HG03103 (cell line): ENCODE results near the gene URB1.
A peak's percentile ranks its signal among the peaks of the same experiment; 100 is the strongest.
"Not testable (repeated sequence)": the region's sequence is repeated elsewhere in the genome, so short reads cannot be mapped to it uniquely, and the experiment has no call there.

Source experiments
- ATAC-seq: cut with Tn5 transposase; IDR thresholded peaks from one replicate; pipeline ENCODE4 v1.9.1; 2021; ENCODE audit warnings: low read depth; ENCODE audit not compliant: unreplicated experiment

The URB1 gene

DNA sequence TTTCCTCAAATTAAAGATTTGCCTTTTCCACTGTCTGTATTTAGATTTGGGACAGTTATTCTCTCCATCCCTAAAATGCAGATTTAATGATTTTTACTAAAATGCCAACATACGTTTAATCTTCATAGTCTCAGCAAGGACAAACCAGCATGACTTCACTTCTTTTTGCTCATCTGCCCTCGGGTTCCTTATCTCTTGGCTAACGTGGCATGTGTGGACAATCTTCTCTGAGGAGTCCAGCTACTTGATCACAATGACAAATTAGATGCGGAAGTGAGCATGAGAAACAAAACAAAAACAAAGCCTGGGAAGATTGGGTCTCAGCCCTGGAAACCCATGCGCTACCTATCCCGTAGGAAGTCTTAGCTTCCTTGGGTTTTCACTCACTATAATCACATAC, 93.1 kb downstream of the URB1 start:
- ATAC-seq: no peak

DNA sequence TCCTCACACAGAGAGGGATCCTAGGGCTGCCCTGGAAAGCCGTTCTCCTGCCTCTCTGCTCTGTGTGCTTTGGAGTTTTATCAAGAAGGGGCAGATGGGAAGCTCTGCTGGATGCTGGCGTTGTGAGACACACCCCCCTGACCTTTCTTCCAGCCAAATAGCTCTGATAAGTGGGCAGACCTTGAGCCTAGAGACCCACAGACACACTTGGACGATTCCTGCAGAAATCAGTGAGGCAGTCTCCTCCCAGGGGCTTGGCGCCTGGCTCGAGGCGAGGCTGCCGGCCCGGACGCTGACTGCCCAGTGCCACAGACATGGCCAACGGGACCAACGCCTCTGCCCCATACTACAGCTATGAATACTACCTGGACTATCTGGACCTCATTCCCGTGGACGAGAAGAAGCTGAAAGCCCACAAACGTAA, 94.1 kb downstream of the URB1 start, which contains the start of gene MRAP:
TSS of gene MRAP (plus strand) at position 198 of the 424 bp plus-strand sequence. CDS start at position 315, 117 bp downstream.
- no peak for ATAC-seq

GRCh38 chr21:32298148-32298559, 94.7 kb downstream of the URB1 start:
- ATAC-seq: no peak

DNA sequence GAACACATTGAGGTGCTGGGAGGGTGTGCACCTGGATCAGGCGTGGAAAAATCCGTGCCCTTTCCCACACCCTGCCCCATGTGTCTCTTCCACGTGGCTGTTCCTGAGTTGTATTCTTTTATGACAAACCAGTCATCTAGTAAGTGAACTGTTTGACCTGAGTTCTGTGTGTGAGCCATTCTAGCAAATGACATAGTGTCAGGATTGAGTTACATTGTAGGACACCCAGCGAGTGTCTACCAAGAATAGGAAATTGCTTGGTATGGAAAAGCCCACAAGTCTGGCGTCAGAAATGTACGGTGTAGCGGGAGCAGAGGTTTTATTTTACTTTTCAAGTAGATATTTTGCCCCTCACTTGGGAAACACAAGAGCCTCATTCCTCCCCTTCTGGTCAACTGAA, 95.4 kb downstream of the URB1 start:
- ATAC-seq: no peak

DNA sequence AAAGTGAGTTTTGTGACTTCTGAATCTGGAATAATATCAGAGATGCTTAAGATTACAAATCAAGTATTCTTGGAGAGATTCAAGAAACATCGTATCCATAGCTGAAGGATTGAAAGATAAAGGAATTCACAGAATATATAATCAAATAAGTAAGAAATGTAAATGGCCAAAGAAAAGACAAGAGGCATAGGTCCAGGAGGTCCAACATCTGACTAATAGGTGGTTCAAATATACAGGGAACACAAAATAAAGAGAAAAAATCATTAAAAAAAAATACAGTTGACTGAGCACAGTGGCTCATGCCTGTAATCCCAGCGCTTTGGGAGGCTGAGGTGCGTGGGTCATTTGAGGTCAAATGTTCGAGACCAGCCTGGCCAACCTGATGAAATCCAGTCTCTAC, 107.3 kb downstream of the URB1 start:
- ATAC-seq: no peak

- no peak for ATAC-seq
Observed at GRCh38 chr21:32282992-32283391, 109.8 kb downstream of the URB1 start.

- ATAC-seq: no peak
Observed at GRCh38 chr21:32281531-32281930, 111.3 kb downstream of the URB1 start.

- no peak for ATAC-seq
Observed at GRCh38 chr21:32279377-32279680, 113.5 kb downstream of the URB1 start.

DNA sequence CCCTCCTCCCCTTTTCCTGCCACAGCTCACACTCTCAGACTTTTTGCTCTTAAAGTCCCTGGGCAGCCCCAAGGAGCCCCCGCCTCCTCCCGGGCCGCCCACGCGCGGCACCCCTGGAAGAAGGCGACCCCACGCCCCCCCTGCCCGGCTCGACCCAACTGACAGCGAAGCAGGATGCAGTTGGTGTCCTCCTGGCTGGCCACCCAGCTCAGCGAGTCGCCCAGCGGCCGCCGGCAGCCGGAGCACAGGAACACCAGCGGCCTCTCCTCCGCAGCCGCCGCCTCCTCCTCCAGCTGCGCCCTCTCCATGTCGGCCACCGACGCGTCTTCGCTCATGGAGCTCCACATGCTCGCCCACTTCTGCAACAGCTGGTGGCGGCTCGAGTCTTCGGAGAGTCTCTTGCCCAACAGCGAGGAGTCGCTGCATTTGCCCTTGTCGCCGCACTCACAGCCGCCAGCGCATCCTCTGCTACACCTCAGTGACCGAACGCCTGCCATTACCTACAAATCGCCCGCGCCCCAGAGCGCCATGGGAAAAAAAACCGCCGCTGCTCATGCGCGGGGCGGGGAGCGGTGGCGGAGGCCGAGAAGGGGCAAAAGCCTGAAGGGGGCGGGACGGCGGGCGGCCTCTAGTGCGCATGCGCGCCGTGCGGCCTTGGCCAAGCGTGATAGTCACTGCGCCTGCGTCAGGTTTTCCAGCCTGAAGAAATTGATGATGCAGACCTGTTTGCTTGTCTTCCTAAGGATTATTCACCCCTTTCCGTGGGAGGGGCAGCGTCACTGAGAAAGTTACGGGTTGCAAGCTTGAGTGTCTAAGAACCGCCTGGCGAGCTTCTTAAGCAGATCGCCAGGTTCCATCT, 114.1 kb downstream of the URB1 start, which contains the start of gene MIS18A:
TSS of gene MIS18A (minus strand) at position 532 of the 859 bp plus-strand sequence. CDS start at position 497, 35 bp downstream.
- peak; percentile 90 for ATAC-seq

DNA sequence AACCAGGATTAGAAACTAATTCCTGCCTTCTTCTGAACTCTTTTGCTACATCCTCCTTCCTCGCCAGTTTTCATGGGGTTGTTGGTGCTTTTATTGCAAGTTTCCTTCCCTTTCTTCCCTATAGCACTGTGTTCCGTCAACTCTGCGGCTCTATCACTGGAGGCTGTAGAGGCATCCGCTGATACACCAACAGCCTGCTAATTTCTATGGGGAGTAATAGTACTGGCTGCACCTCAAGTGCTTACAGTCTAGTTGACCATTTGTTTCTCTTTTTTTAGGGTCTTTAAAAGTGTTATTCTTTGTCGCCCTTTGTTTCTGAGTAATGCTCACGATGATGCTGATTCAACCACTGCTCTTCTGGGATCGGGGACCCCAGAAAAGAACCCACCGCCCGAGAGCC, 114.7 kb downstream of the URB1 start:
- ATAC-seq: no peak

DNA sequence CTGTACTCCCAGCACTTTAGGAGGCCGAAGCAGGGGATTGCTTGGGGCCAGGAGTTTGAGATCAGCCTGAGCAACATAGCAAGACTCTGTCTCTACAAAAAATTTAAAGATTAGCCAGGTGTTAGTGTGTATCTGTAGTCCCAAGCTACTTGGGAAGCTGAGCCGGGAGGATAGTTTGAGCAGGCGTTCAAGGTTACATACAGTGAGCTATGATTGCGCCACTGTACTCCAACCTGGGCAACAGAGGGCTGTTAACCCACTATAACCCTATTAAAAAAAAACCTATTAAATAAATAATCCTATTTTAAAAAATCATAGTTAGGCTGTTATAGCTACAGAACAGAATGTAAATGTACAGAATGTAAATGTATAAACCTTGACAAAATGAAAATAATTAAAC, 116.1 kb downstream of the URB1 start:
- no peak for ATAC-seq

DNA sequence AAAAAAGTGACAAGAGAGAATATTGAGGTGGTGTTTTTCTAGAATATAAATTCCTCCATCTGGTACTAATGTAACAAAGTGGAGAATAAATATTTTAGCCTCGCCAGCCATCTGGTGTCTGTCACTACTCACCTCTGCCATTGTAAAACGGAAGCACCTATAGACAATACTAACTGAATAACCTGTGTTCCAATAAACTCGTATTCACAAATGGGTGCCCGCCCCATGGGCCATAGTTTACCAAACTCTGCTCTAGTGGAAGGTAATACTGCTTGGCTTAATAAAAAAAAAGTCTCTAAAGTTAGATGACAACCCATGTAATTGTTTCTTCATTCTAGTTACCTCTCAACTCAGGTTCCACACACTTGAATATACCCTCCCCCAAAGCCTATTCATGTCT, 122.1 kb downstream of the URB1 start:
- no peak for ATAC-seq

GRCh38 chr21:32265321-32265720, 127.5 kb downstream of the URB1 start:
- ATAC-seq: not testable (repeated sequence)

GRCh38 chr21:32261929-32262328, 130.9 kb downstream of the URB1 start:
- no peak for ATAC-seq
